Memory B cell (primary cell): Measurements from ENCODE around the gene CAMTA1.
"Not testable (repeated sequence)": the region's sequence is repeated elsewhere in the genome, so short reads cannot be mapped to it uniquely, and the experiment has no call there.

Experiments
- ATAC-seq: fragments of 150-1000 bp; cut with Tn5 transposase; 2 replicates; pipeline ENCODE4 v1.10.0; 2021; ENCODE audit warnings: low read depth, mild to moderate bottlenecking, moderate library complexity
- DNase-seq, 2 donors: peaks; one replicate each; pipeline ENCODE4 v3.0.0; 2022; ENCODE audit warnings: low spot score in 2 of 2
- H3K27ac Mint-ChIP-seq: one replicate; pipeline ENCODE4 v1.8.0; 2022; ENCODE audit warnings: mild to moderate bottlenecking, moderate library complexity, mixed read lengths
- H3K27me3 Mint-ChIP-seq: one replicate; pipeline ENCODE4 v1.8.0; 2022; ENCODE audit warnings: mixed read lengths
- H3K36me3 Mint-ChIP-seq: one replicate; pipeline ENCODE4 v1.8.0; 2022; ENCODE audit warnings: mild to moderate bottlenecking, mixed read lengths
- H3K4me1 Mint-ChIP-seq: one replicate; pipeline ENCODE4 v1.8.0; 2022; ENCODE audit warnings: mixed read lengths
- H3K4me3 Mint-ChIP-seq: one replicate; pipeline ENCODE4 v1.8.0; 2022; ENCODE audit warnings: mild to moderate bottlenecking, moderate library complexity, mixed read lengths
- H3K9me3 Mint-ChIP-seq: one replicate; pipeline ENCODE4 v1.8.0; 2022; ENCODE audit warnings: mixed read lengths

The CAMTA1 gene

GRCh38 chr1:7119156-7119555 is 333.9 kb downstream of the CAMTA1 start:
- DNase-seq (no peak), ATAC-seq (no peak)
- no peak overlapping the region for H3K27ac Mint-ChIP-seq
- H3K36me3 Mint-ChIP-seq = no peaks in the 10 kb centered on the region
- no peak overlapping the region for H3K4me3 Mint-ChIP-seq
- H3K27me3 Mint-ChIP-seq = peaks cover 2% of the 10 kb centered on the region
- peaks cover 5% of the 10 kb centered on the region for H3K9me3 Mint-ChIP-seq
- no peaks in the 10 kb centered on the region for H3K4me1 Mint-ChIP-seq

- no peak overlapping the region for H3K27ac Mint-ChIP-seq
- DNase-seq = no peak
- peaks cover 2% of the 10 kb centered on the region for H3K27me3 Mint-ChIP-seq
- H3K36me3 Mint-ChIP-seq = no peaks in the 10 kb centered on the region
- H3K4me1 Mint-ChIP-seq = no peaks in the 10 kb centered on the region
- H3K9me3 Mint-ChIP-seq = peaks cover 1% of the 10 kb centered on the region
- ATAC-seq = no peak
- no peak overlapping the region for H3K4me3 Mint-ChIP-seq
These were observed 335.8 kb downstream of the CAMTA1 start for GRCh38 chr1:7120863-7121621.

GRCh38 chr1:7121622-7121988 is 336.4 kb downstream of the CAMTA1 start:
- H3K27ac Mint-ChIP-seq = no peak overlapping the region
- no peak overlapping the region for H3K4me3 Mint-ChIP-seq
- peaks cover 2% of the 10 kb centered on the region for H3K27me3 Mint-ChIP-seq
- H3K4me1 Mint-ChIP-seq = no peaks in the 10 kb centered on the region
- ATAC-seq = no peak
- H3K36me3 Mint-ChIP-seq = no peaks in the 10 kb centered on the region
- H3K9me3 Mint-ChIP-seq = peaks cover 1% of the 10 kb centered on the region
- no peak for DNase-seq

GRCh38 chr1:7127322-7128075 is 342.2 kb downstream of the CAMTA1 start:
- H3K36me3 Mint-ChIP-seq = no peaks in the 10 kb centered on the region
- H3K4me3 Mint-ChIP-seq = no peak overlapping the region
- no peak for ATAC-seq
- H3K4me1 Mint-ChIP-seq = no peaks in the 10 kb centered on the region
- no peak for DNase-seq
- H3K27ac Mint-ChIP-seq = no peak overlapping the region
- H3K9me3 Mint-ChIP-seq = peaks cover 6% of the 10 kb centered on the region
- peaks cover 4% of the 10 kb centered on the region for H3K27me3 Mint-ChIP-seq

- ATAC-seq (no peak), DNase-seq (no peak)
- Mint-ChIP-seq H3K4me3 (no peak overlapping the region), H3K4me1 (no peaks in the 10 kb centered on the region), H3K9me3 (peaks cover 5% of the 10 kb centered on the region), H3K27ac (no peak overlapping the region), H3K27me3 (peaks cover 2% of the 10 kb centered on the region), H3K36me3 (no peaks in the 10 kb centered on the region)
These were observed 343.0 kb downstream of the CAMTA1 start for GRCh38 chr1:7128293-7128692.

GRCh38 chr1:7130127-7130526 is 344.9 kb downstream of the CAMTA1 start:
- Mint-ChIP-seq H3K27me3 (peaks cover 11% of the 10 kb centered on the region), H3K27ac (no peak overlapping the region)
- ATAC-seq = no peak

GRCh38 chr1:7135493-7135892 is 350.2 kb downstream of the CAMTA1 start:
- Mint-ChIP-seq H3K4me1 (no peaks in the 10 kb centered on the region), H3K27me3 (peaks cover 24% of the 10 kb centered on the region), H3K27ac (no peak overlapping the region), H3K9me3 (peaks cover 2% of the 10 kb centered on the region), H3K36me3 (peaks cover 3% of the 10 kb centered on the region), H3K4me3 (no peak overlapping the region)
- ATAC-seq = no peak
- DNase-seq = no peak

More at GRCh38 chr1:7130127-7130526, 344.9 kb downstream of the CAMTA1 start:
- Mint-ChIP-seq H3K9me3 (peaks cover 5% of the 10 kb centered on the region), H3K4me1 (no peaks in the 10 kb centered on the region), H3K4me3 (no peak overlapping the region), H3K36me3 (peaks cover 3% of the 10 kb centered on the region)
- no peak for DNase-seq

GRCh38 chr1:7136166-7136953 is 351.1 kb downstream of the CAMTA1 start:
- Mint-ChIP-seq H3K9me3 (peaks cover 2% of the 10 kb centered on the region), H3K27ac (no peak overlapping the region), H3K4me3 (no peak overlapping the region), H3K27me3 (peaks cover 24% of the 10 kb centered on the region), H3K36me3 (peaks cover 3% of the 10 kb centered on the region), H3K4me1 (no peaks in the 10 kb centered on the region)
- no peak for ATAC-seq
- no peak for DNase-seq

- ATAC-seq = no peak
- Mint-ChIP-seq H3K9me3 (no peaks in the 10 kb centered on the region), H3K27me3 (peaks cover 16% of the 10 kb centered on the region)
These were observed 355.0 kb downstream of the CAMTA1 start for GRCh38 chr1:7140251-7140650.

GRCh38 chr1:7145947-7146346 is 360.7 kb downstream of the CAMTA1 start:
- no peak for DNase-seq
- peaks cover 2% of the 10 kb centered on the region for H3K27me3 Mint-ChIP-seq
- H3K4me3 Mint-ChIP-seq = no peak overlapping the region
- ATAC-seq = no peak
- no peaks in the 10 kb centered on the region for H3K4me1 Mint-ChIP-seq
- no peaks in the 10 kb centered on the region for H3K9me3 Mint-ChIP-seq
- no peaks in the 10 kb centered on the region for H3K36me3 Mint-ChIP-seq
- H3K27ac Mint-ChIP-seq = no peak overlapping the region

More at GRCh38 chr1:7140251-7140650, 355.0 kb downstream of the CAMTA1 start:
- Mint-ChIP-seq H3K4me1 (no peaks in the 10 kb centered on the region), H3K27ac (no peak overlapping the region), H3K4me3 (no peak overlapping the region), H3K36me3 (no peaks in the 10 kb centered on the region)
- DNase-seq = no peak

GRCh38 chr1:7146710-7147109 is 361.5 kb downstream of the CAMTA1 start:
- H3K4me3 Mint-ChIP-seq = no peak overlapping the region
- ATAC-seq (no peak), DNase-seq (no peak)
- H3K4me1 Mint-ChIP-seq = no peaks in the 10 kb centered on the region
- H3K9me3 Mint-ChIP-seq = no peaks in the 10 kb centered on the region
- peaks cover 2% of the 10 kb centered on the region for H3K27me3 Mint-ChIP-seq
- no peaks in the 10 kb centered on the region for H3K36me3 Mint-ChIP-seq
- no peak overlapping the region for H3K27ac Mint-ChIP-seq

- not testable (repeated sequence) for H3K36me3 Mint-ChIP-seq, H3K27me3 Mint-ChIP-seq, H3K4me1 Mint-ChIP-seq, H3K27ac Mint-ChIP-seq, H3K9me3 Mint-ChIP-seq, ATAC-seq, H3K4me3 Mint-ChIP-seq, DNase-seq
These were observed 362.5 kb downstream of the CAMTA1 start for GRCh38 chr1:7147581-7148282.

GRCh38 chr1:7149080-7149838 is 364.0 kb downstream of the CAMTA1 start:
- peaks cover 2% of the 10 kb centered on the region for H3K27me3 Mint-ChIP-seq
- H3K9me3 Mint-ChIP-seq = no peaks in the 10 kb centered on the region
- H3K4me3 Mint-ChIP-seq = no peak overlapping the region
- no peaks in the 10 kb centered on the region for H3K36me3 Mint-ChIP-seq
- H3K27ac Mint-ChIP-seq = no peak overlapping the region
- DNase-seq = no peak
- H3K4me1 Mint-ChIP-seq = no peaks in the 10 kb centered on the region
- no peak for ATAC-seq
